Osteocyte (in vitro differentiated cells): ENCODE results near the gene JAK1. TPM values are rescaled to one million over a fixed set of nuclear protein-coding genes. Genes with fewer than 3 reads are reported as not detected.

Experiments used
- DNase-seq: peaks from one replicate; pipeline ENCODE4 v3.0.0; 2021; ENCODE audit warnings: mixed read lengths; ENCODE audit not compliant: unreplicated experiment; ENCODE audit errors: extremely low spot score
- H3K27ac Mint-ChIP-seq: one replicate; pipeline ENCODE4 v1.8.0; 2021; ENCODE audit warnings: mild to moderate bottlenecking, mixed read lengths; ENCODE audit not compliant: unreplicated experiment
- H3K27me3 Mint-ChIP-seq: one replicate; pipeline ENCODE4 v1.8.0; 2021; ENCODE audit warnings: mixed read lengths; ENCODE audit not compliant: unreplicated experiment
- H3K36me3 Mint-ChIP-seq: one replicate; pipeline ENCODE4 v1.8.0; 2021; ENCODE audit warnings: mixed read lengths; ENCODE audit not compliant: unreplicated experiment
- H3K4me1 Mint-ChIP-seq: one replicate; pipeline ENCODE4 v1.8.0; 2021; ENCODE audit warnings: mixed read lengths; ENCODE audit not compliant: unreplicated experiment
- H3K4me3 Mint-ChIP-seq: one replicate; pipeline ENCODE4 v1.8.0; 2021; ENCODE audit warnings: mild to moderate bottlenecking, moderate library complexity, mixed read lengths; ENCODE audit not compliant: unreplicated experiment
- H3K9me3 Mint-ChIP-seq: one replicate; pipeline ENCODE4 v1.8.0; 2021; ENCODE audit warnings: mixed read lengths; ENCODE audit not compliant: unreplicated experiment
- CTCF ChIP-seq: fragments of 200-600 bp; sonication (generic); IDR thresholded peaks from 2 replicates; pipeline ENCODE4 v1.5.0; 2021; ENCODE audit warnings: antibody characterized with exemption, mild to moderate bottlenecking, moderate library complexity
- total RNA-seq: library from RNA; stranded (reverse); gene quantifications from 2 replicates; pipeline ENCODE4 v1.2.1, GENCODE V29; 2021

Gene JAK1
- total RNA-seq, 1 donor from 2014 or later: 103 TPM

GRCh38 chr1:64967381-64967780 lies 1.0 kb upstream of the JAK1 start:
- H3K4me1 Mint-ChIP-seq: peaks cover 26% of the 10 kb centered on the region
- H3K9me3 Mint-ChIP-seq: no peaks in the 10 kb centered on the region
- H3K27ac Mint-ChIP-seq: peak overlapping the region; percentile 89
- H3K36me3 Mint-ChIP-seq: no peaks in the 10 kb centered on the region
- no peak for TF ChIP-seq CTCF
- no peaks in the 10 kb centered on the region for H3K27me3 Mint-ChIP-seq
- peak overlapping the region; percentile 87 for H3K4me3 Mint-ChIP-seq
- DNase-seq: no peak

- Mint-ChIP-seq H3K27ac (peak overlapping the region; percentile 86), H3K36me3 (no peaks in the 10 kb centered on the region), H3K9me3 (no peaks in the 10 kb centered on the region), H3K27me3 (no peaks in the 10 kb centered on the region), H3K4me3 (peak overlapping the region; percentile 93), H3K4me1 (peaks cover 30% of the 10 kb centered on the region)
- TF ChIP-seq CTCF: no peak
- peak; percentile 87 for DNase-seq
Observed at GRCh38 chr1:64965366-64966157, 787 bp downstream of the JAK1 start.

- Mint-ChIP-seq H3K36me3 (no peaks in the 10 kb centered on the region), H3K27ac (no peak overlapping the region), H3K9me3 (no peaks in the 10 kb centered on the region), H3K4me3 (no peak overlapping the region), H3K27me3 (no peaks in the 10 kb centered on the region), H3K4me1 (peaks cover 35% of the 10 kb centered on the region)
- no peak for DNase-seq
- TF ChIP-seq CTCF: no peak
Observed at GRCh38 chr1:64963466-64963865, 2.9 kb downstream of the JAK1 start.

GRCh38 chr1:64962441-64962840 lies 3.9 kb downstream of the JAK1 start:
- TF ChIP-seq CTCF: no peak
- no peak for DNase-seq
- H3K27me3 Mint-ChIP-seq: no peaks in the 10 kb centered on the region
- H3K27ac Mint-ChIP-seq: no peak overlapping the region
- no peaks in the 10 kb centered on the region for H3K9me3 Mint-ChIP-seq
- no peaks in the 10 kb centered on the region for H3K36me3 Mint-ChIP-seq
- H3K4me1 Mint-ChIP-seq: peaks cover 35% of the 10 kb centered on the region
- H3K4me3 Mint-ChIP-seq: no peak overlapping the region

- Mint-ChIP-seq H3K4me1 (peaks cover 32% of the 10 kb centered on the region), H3K4me3 (no peak overlapping the region), H3K27me3 (no peaks in the 10 kb centered on the region)
Observed at GRCh38 chr1:64961923-64962322, 4.4 kb downstream of the JAK1 start.

More at GRCh38 chr1:64961923-64962322, 4.4 kb downstream of the JAK1 start:
- H3K9me3 Mint-ChIP-seq: no peaks in the 10 kb centered on the region
- TF ChIP-seq CTCF: no peak
- H3K36me3 Mint-ChIP-seq: no peaks in the 10 kb centered on the region
- no peak overlapping the region for H3K27ac Mint-ChIP-seq
- no peak for DNase-seq
